Measurements from ENCODE around the gene IGF2BP2.

DNA sequence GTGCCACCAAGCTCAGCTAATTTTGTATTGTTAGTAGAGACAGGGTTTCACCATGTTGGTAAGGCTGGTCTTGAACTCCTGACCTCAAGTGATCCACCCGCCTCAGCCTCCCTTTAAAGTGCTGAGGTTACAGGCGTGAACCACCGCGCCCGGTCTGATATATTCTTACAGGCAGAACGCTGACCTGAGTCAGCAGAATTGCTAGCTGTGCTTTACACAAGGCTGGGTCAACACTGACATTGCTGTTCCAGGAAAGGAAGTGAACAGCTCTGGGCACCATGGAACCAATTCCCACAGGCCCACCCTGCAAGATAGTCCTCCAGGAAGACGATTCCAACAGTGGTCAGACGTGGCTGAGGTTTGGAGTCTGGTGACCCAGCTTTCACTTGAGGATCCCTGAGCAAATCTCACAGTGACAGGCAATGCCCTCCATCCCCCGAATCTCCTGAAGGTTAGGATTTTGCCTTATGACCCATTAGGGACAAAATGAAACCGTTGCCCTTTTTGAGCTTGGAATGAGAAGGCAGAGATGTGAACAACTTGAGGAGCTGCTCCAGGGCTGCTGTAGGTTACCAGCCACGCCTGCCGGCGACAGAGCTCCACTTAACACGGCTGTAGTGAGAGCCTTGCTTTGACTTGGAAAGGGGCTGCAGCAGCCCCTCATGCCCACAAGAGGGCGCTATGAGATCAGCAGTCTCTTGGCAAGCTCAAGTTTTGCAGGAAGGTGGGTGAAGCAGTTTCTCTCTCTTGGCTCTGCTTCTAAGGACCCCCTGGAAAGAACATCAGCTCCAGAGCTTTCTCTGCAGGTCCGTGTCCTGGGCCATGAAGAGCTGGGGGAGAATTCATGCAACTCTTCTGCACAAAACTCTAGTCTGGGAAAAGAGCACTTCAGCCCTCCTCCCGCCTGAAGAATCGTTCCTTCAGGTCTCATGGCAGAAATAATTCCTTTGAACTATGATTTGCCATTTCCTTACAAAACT is 164.6 kb downstream of the IGF2BP2 start:
- TF ChIP-seq POLR2A (IDR thresholded peaks at IDR 0.05; ENCODE audit: low read depth, low read length) (no peak), RAD21 (IDR thresholded peaks at IDR 0.05; ENCODE audit: low read length) (peak; percentile 91), MAZ (IDR thresholded peaks at IDR 0.05; ENCODE audit: borderline replicate concordance, low read depth, low read length) (no peak), SMC3 (IDR thresholded peaks at IDR 0.05; ENCODE audit: low read depth, low read length) (peak; percentile 54), MXI1 (IDR thresholded peaks at IDR 0.05; ENCODE audit: borderline replicate concordance, low read depth, low read length) (no peak), FOS (IDR thresholded peaks at IDR 0.05; ENCODE audit: low read depth, low read length) (no peak)
- TF ChIP-seq, protein P1, sequence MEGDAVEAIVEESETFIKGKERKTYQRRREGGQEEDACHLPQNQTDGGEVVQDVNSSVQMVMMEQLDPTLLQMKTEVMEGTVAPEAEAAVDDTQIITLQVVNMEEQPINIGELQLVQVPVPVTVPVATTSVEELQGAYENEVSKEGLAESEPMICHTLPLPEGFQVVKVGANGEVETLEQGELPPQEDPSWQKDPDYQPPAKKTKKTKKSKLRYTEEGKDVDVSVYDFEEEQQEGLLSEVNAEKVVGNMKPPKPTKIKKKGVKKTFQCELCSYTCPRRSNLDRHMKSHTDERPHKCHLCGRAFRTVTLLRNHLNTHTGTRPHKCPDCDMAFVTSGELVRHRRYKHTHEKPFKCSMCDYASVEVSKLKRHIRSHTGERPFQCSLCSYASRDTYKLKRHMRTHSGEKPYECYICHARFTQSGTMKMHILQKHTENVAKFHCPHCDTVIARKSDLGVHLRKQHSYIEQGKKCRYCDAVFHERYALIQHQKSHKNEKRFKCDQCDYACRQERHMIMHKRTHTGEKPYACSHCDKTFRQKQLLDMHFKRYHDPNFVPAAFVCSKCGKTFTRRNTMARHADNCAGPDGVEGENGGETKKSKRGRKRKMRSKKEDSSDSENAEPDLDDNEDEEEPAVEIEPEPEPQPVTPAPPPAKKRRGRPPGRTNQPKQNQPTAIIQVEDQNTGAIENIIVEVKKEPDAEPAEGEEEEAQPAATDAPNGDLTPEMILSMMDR (conservative IDR thresholded peaks at IDR 0.05; ENCODE audit: low read depth, low read length) = peak; percentile 93
- TF ChIP-seq, protein P2, sequence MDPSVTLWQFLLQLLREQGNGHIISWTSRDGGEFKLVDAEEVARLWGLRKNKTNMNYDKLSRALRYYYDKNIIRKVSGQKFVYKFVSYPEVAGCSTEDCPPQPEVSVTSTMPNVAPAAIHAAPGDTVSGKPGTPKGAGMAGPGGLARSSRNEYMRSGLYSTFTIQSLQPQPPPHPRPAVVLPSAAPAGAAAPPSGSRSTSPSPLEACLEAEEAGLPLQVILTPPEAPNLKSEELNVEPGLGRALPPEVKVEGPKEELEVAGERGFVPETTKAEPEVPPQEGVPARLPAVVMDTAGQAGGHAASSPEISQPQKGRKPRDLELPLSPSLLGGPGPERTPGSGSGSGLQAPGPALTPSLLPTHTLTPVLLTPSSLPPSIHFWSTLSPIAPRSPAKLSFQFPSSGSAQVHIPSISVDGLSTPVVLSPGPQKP (IDR thresholded peaks at IDR 0.05; ENCODE audit: borderline replicate concordance, low read depth, low read length) = no peak
- TF ChIP-seq, protein P3, sequence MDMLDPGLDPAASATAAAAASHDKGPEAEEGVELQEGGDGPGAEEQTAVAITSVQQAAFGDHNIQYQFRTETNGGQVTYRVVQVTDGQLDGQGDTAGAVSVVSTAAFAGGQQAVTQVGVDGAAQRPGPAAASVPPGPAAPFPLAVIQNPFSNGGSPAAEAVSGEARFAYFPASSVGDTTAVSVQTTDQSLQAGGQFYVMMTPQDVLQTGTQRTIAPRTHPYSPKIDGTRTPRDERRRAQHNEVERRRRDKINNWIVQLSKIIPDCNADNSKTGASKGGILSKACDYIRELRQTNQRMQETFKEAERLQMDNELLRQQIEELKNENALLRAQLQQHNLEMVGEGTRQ (IDR thresholded peaks at IDR 0.05; ENCODE audit: low read depth, low read length) = no peak
